HUES64 (cell line): ENCODE measurements around the gene PCDHB12. TPM values are rescaled to one million over a fixed set of nuclear protein-coding genes. Genes with fewer than 3 reads are reported as not detected.
"Not testable (repeated sequence)": the region's sequence is repeated elsewhere in the genome, so short reads cannot be mapped to it uniquely, and the experiment has no call there.

Experiments used
- H3K27ac ChIP-seq: 2 replicates; pipeline ENCODE4 v1.7.0; 2013; ENCODE audit warnings: low read depth, low read length, inconsistent platforms
- H3K27me3 ChIP-seq: 2 replicates; pipeline ENCODE4 v1.6.1; 2013; ENCODE audit warnings: mild to moderate bottlenecking, low read length; ENCODE audit not compliant: insufficient read depth
- H3K36me3 ChIP-seq: 2 replicates; pipeline ENCODE4 v1.6.1; 2013; ENCODE audit warnings: mild to moderate bottlenecking, low read length; ENCODE audit not compliant: insufficient read depth
- H3K4me1 ChIP-seq: 2 replicates; pipeline ENCODE4 v1.6.1; 2013; ENCODE audit warnings: mild to moderate bottlenecking, low read length, moderate library complexity; ENCODE audit not compliant: insufficient read depth
- H3K4me3 ChIP-seq: 2 replicates; pipeline ENCODE4 v1.5.1; 2013; ENCODE audit warnings: mild to moderate bottlenecking, low read length, moderate library complexity
- H3K9ac ChIP-seq: 2 replicates; pipeline ENCODE4 v1.6.1; 2013; ENCODE audit warnings: mild to moderate bottlenecking, low read depth, low read length
- H3K9me3 ChIP-seq: 2 replicates; pipeline ENCODE4 v1.6.1; 2013; ENCODE audit warnings: low read depth, low read length; ENCODE audit not compliant: insufficient read depth
- WGBS: fragments of 150-250, 120-280 bp; methylation state at CpG from one replicate; pipeline ENCODE4 v1.1.7; 2013; ENCODE audit warnings: missing lambda C conversion rate; 5-methylcytosine and 5-hydroxymethylcytosine counted together
- polyA plus RNA-seq, 2 experiments: library from polyadenylated mRNA; stranded (reverse); fragments of 50-300 nt; gene quantifications; one replicate each; pipeline ENCODE4 v1.2.3, GENCODE V29; 2013

PCDHB12 gene
- 0.25 TPM for polyA plus RNA-seq (2013, experiment 1 of 2)
- polyA plus RNA-seq (2013, experiment 2 of 2): 0.38 TPM

- H3K4me3 ChIP-seq: peak within 1 kb of the TSS; percentile 33
- WGBS: 87% methylated on average over 10 of the region's 11 CpGs
- H3K36me3 ChIP-seq: no peaks in the 10 kb centered on the region
- H3K4me1 ChIP-seq: no peaks in the 10 kb centered on the region
- no peaks in the 10 kb centered on the region for H3K27me3 ChIP-seq
- no peak within 1 kb of the TSS for H3K27ac ChIP-seq
- no peaks in the 10 kb centered on the region for H3K9me3 ChIP-seq
- no peak within 1 kb of the TSS for H3K9ac ChIP-seq
These were observed at the start of gene PCDHB12 for GRCh38 chr5:141208478-141208877. PCDHB12 (plus strand) TSS chr5:141208719; CDS start chr5:141208908, 189 bp downstream.

DNA sequence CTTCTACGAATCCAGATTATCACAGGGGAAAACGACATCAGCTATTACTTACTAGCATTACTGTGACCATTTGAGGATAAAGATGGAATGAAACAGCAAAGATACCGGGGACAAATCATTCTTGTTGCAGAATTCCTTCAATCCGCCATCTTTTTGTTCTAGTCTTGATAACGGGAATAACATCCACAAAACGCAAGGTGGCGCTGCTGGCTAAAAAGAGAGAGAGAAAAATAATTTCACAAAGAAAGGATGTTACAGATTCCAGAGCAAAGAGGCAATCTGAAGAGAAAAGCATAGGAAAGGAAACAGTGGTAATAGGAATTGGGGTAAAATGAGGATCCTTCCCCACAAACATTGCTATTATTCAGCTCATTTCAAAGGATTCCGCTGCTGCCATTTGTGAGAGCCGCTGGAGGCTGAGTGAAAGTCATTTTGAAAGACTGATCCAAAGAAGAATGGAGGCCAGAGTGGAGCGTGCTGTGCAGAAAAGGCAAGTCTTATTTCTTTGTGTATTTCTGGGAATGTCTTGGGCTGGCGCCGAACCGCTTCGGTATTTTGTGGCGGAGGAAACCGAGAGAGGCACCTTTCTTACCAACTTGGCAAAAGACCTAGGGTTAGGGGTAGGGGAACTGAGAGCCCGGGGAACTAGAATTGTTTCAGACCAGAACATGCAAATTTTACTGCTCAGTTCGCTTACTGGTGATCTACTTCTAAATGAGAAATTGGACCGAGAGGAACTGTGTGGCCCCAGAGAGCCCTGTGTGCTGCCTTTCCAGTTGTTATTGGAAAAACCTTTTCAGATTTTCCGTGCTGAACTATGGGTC lies 35.9 kb upstream of the PCDHB12 start, which contains the start of gene PCDHB7:
Gene PCDHB7 (plus strand): TSS at position 264 of the 824 bp plus-strand sequence. CDS start 192 bp downstream, at position 456.
- Histone ChIP-seq H3K36me3 (no peaks in the 10 kb centered on the region), H3K27ac (no peak within 1 kb of the TSS), H3K9ac (no peak within 1 kb of the TSS), H3K4me1 (no peaks in the 10 kb centered on the region), H3K9me3 (0 out of 2 replicates have a peak, but pooled peaks cover 2% of the 10 kb centered on the region), H3K27me3 (no peaks in the 10 kb centered on the region), H3K4me3 (no peak within 1 kb of the TSS)
- WGBS: 75% methylated on average over 19 of the region's 20 CpGs

DNA sequence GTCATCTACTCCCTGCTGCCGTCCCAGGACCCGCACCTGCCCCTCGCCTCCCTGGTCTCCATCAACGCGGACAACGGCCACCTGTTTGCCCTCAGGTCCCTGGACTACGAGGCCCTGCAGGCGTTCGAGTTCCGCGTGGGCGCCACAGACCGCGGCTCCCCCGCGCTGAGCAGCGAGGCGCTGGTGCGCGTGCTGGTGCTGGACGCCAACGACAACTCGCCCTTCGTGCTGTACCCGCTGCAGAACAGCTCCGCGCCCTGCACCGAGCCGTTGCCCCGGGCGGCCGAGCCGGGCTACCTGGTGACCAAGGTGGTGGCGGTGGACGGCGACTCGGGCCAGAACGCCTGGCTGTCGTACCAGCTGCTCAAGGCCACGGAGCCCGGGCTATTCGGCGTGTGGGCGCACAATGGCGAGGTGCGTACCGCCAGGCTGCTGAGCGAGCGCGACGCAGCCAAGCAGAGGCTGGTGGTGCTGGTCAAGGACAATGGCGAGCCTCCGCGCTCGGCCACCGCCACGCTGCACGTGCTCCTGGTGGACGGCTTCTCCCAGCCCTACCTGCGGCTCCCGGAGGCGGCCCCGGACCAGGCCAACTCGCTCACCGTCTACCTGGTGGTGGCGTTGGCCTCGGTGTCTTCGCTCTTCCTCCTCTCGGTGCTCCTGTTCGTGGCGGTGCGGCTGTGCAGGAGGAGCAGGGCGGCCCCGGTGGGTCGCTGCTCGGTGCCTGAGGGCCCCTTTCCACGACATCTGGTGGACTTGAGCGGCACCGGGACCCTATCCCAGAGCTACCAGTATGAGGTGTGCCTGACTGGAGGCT lies 34.0 kb upstream of the PCDHB12 start:
- H3K27ac ChIP-seq, H3K4me3 ChIP-seq, H3K4me1 ChIP-seq, H3K9ac ChIP-seq, H3K36me3 ChIP-seq, H3K27me3 ChIP-seq, H3K9me3 ChIP-seq: not testable (repeated sequence)
- 96% methylated on average over 76 of the region's 79 CpGs for WGBS

DNA sequence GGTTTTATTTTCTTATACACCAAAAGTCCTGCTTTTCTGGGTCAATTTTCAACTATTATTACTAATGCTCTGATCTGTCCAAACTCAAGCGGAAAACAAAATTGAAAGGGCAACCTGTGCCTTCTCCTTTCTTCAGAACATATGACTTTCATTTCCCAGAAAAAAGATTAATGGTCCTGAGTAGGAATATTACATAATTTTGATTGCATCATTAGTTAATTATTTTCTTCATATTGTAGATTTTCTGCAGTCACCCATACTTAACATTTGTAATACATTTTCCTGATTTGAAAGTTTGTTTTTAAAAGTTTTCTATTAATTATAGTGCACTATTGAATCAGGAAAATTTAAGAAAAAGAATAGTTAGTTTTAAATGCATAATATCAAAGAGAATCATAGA lies 32.6 kb upstream of the PCDHB12 start:
- Histone ChIP-seq H3K27ac (no peak overlapping the region), H3K36me3 (no peaks in the 10 kb centered on the region), H3K9me3 (no peaks in the 10 kb centered on the region), H3K4me3 (no peak overlapping the region), H3K9ac (no peak overlapping the region), H3K27me3 (no peaks in the 10 kb centered on the region), H3K4me1 (no peaks in the 10 kb centered on the region)
- 92% methylated on average over 1 of the region's 1 CpG for WGBS

DNA sequence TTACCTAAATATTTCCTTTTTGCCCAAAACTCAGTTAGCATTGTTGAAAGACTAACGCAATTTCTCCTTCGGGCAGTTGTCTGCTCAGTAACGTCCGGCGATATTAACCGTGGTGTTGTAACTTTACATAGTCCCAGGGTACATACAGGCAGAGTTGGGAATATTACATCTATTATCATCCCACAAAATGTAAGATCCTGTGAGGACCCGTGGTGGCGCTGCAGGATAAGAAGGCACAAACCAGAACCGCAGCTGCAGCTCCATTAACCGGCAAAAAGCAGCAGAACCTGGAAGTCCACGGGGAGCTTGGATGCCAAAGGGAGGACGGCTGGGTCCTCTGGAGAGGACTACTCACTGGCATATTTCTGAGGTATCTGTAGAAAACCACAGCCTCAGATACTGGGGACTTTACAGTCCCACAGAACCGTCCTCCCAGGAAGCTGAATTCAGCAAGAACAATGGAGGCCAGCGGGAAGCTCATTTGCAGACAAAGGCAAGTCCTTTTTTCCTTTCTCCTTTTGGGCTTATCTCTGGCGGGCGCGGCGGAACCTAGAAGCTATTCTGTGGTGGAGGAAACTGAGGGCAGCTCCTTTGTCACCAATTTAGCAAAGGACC lies 30.8 kb upstream of the PCDHB12 start, which contains the start of gene PCDHB8:
Gene PCDHB8 (plus strand): TSS at position 214 of the 615 bp plus-strand sequence. CDS start 245 bp downstream, at position 459.
- peak within 1 kb of the TSS; percentile 29; the same call in 1 of the 2 replicates for H3K4me3 ChIP-seq
- not testable (repeated sequence) for H3K9me3 ChIP-seq, H3K9ac ChIP-seq, H3K4me1 ChIP-seq, H3K27me3 ChIP-seq, H3K36me3 ChIP-seq, H3K27ac ChIP-seq
- WGBS: 82% methylated on average over 13 of the region's 18 CpGs

- not testable (repeated sequence) for H3K9ac ChIP-seq, H3K36me3 ChIP-seq, H3K27ac ChIP-seq, H3K9me3 ChIP-seq, H3K4me3 ChIP-seq, H3K27me3 ChIP-seq, H3K4me1 ChIP-seq
- WGBS: 95% methylated on average over 26 of the region's 39 CpGs
These were observed 29.1 kb upstream of the PCDHB12 start for GRCh38 chr5:141179371-141179770.

DNA sequence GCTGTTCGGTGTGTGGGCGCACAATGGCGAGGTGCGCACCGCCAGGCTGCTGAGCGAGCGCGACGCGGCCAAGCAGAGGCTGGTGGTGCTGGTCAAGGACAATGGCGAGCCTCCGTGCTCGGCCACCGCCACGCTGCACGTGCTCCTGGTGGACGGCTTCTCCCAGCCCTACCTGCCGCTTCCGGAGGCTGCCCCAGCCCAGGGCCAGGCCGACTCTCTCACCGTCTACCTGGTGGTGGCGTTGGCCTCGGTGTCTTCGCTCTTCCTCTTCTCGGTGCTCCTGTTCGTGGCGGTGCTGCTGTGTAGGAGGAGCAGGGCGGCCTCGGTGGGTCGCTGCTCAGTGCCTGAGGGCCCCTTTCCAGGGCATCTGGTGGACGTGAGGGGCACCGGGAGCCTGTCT lies 28.6 kb upstream of the PCDHB12 start:
- H3K9ac ChIP-seq, H3K9me3 ChIP-seq, H3K27ac ChIP-seq, H3K4me3 ChIP-seq, H3K27me3 ChIP-seq, H3K36me3 ChIP-seq, H3K4me1 ChIP-seq: not testable (repeated sequence)
- WGBS: 94% methylated on average over 30 of the region's 32 CpGs

DNA sequence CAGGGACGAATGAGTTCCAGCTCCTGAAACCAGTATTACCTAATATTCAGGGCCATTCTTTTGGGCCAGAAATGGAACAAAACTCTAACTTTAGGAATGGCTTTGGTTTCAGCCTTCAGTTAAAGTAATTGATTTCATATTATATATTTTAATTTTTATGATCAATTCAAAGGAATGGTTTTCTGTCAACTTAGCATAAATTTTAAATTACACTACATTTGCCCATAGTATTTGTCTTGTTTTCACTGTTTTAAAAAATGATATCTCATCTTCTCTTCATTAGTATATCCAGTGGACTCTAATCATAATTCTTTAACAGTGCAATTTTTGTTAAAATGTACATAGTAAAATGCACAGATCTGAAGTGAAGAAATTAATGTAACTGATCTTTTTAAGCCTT lies 28.2 kb upstream of the PCDHB12 start:
- H3K9me3 ChIP-seq: peaks cover 7% of the 10 kb centered on the region; the same call in 1 of the 2 replicates
- H3K27ac ChIP-seq: no peak overlapping the region
- no peak overlapping the region for H3K9ac ChIP-seq
- H3K4me3 ChIP-seq: no peak overlapping the region
- H3K36me3 ChIP-seq: no peaks in the 10 kb centered on the region
- WGBS: 98% methylated on average over 1 of the region's 1 CpG
- no peaks in the 10 kb centered on the region for H3K4me1 ChIP-seq
- H3K27me3 ChIP-seq: no peaks in the 10 kb centered on the region

DNA sequence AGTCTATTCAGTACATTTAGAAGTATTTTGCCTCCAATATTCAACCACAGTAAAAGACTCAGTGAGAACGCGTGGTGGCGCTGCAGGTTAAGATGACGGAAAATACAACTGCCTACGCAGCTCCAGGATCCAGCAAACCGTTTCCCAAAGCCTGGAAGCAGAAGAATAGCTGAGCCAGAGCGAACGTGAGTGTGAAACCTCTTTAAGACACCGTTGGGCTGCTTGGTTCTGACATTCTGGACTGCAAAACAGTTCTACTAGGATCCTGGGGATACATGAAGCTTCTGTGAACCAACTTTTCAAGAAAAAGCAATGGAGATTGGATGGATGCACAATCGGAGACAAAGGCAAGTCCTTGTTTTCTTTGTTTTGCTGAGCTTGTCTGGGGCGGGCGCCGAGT lies 26.3 kb upstream of the PCDHB12 start, which contains the start of gene PCDHB16:
Gene PCDHB16 (plus strand): TSS at position 140 of the 400 bp plus-strand sequence. CDS start 173 bp downstream, at position 313.
- H3K4me3 ChIP-seq: peak within 1 kb of the TSS; percentile 55
- peaks cover 7% of the 10 kb centered on the region; the same call in 1 of the 2 replicates for H3K9me3 ChIP-seq
- H3K36me3 ChIP-seq: no peaks in the 10 kb centered on the region
- no peaks in the 10 kb centered on the region for H3K4me1 ChIP-seq
- H3K27ac ChIP-seq: no peak within 1 kb of the TSS
- WGBS: 44% methylated on average over 13 of the region's 13 CpGs
- H3K9ac ChIP-seq: peak within 1 kb of the TSS; percentile 66
- H3K27me3 ChIP-seq: no peaks in the 10 kb centered on the region

DNA sequence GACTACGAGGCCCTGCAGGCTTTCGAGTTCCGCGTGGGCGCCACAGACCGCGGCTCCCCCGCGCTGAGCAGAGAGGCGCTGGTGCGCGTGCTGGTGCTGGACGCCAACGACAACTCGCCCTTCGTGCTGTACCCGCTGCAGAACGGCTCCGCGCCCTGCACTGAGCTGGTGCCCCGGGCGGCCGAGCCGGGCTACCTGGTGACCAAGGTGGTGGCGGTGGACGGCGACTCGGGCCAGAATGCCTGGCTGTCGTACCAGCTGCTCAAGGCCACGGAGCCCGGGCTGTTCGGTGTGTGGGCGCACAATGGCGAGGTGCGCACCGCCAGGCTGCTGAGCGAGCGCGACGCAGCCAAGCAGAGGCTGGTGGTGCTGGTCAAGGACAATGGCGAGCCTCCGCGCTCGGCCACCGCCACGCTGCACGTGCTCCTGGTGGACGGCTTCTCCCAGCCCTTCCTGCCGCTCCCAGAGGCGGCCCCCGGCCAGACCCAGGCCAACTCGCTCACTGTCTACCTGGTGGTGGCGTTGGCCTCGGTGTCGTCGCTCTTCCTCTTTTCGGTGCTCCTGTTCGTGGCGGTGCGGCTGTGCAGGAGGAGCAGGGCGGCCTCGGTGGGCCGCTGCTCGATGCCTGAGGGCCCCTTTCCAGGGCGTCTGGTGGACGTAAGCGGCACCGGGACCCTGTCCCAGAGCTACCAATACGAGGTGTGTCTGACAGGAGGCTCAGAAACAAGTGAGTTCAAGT lies 24.2 kb upstream of the PCDHB12 start:
- not testable (repeated sequence) for H3K36me3 ChIP-seq, H3K4me1 ChIP-seq, H3K9ac ChIP-seq, H3K27me3 ChIP-seq, H3K4me3 ChIP-seq, H3K27ac ChIP-seq, H3K9me3 ChIP-seq
- WGBS: 94% methylated on average over 36 of the region's 69 CpGs
